ENCODE results near the gene HSD17B11.
"Not testable (repeated sequence)": the region's sequence is repeated elsewhere in the genome, so short reads cannot be mapped to it uniquely, and the experiment has no call there.

The HSD17B11 gene

DNA sequence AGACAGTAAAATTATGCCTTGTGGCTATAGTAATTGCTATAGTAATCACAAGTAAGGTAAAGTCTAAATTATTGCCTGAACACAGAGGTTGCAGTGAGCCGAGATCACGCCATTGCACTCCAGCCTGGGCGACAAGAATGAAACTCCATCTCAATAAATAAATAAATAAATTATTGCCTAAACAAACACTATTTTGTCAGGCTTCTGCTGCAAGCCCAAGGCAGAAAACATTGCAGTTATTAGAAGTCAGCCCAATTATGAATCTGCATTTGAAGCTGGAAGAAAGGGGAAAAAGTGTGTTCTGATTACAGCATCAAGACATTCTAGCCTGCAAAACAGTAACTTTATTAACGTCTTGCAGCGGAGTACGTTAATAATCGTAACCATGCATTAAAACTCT, 85.4 kb downstream of the HSD17B11 start:
- H3K4me3 ChIP-seq (ENCODE audit: low read depth, low read length), result no peak overlapping the region
- TF ChIP-seq, protein P1, sequence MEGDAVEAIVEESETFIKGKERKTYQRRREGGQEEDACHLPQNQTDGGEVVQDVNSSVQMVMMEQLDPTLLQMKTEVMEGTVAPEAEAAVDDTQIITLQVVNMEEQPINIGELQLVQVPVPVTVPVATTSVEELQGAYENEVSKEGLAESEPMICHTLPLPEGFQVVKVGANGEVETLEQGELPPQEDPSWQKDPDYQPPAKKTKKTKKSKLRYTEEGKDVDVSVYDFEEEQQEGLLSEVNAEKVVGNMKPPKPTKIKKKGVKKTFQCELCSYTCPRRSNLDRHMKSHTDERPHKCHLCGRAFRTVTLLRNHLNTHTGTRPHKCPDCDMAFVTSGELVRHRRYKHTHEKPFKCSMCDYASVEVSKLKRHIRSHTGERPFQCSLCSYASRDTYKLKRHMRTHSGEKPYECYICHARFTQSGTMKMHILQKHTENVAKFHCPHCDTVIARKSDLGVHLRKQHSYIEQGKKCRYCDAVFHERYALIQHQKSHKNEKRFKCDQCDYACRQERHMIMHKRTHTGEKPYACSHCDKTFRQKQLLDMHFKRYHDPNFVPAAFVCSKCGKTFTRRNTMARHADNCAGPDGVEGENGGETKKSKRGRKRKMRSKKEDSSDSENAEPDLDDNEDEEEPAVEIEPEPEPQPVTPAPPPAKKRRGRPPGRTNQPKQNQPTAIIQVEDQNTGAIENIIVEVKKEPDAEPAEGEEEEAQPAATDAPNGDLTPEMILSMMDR (IDR thresholded peaks at IDR 0.05; ENCODE audit: low read depth, low read length, missing control alignments), result no peak
- no peak for DNase-seq (ENCODE audit: low read depth)

GRCh38 chr4:87304745-87305432, 86.1 kb downstream of the HSD17B11 start:
- DNase-seq (ENCODE audit: low read depth), result no peak
- no peak overlapping the region for H3K4me3 ChIP-seq (ENCODE audit: low read depth, low read length)
- TF ChIP-seq, protein P1 (IDR thresholded peaks at IDR 0.05; ENCODE audit: low read depth, low read length, missing control alignments), result no peak

DNA sequence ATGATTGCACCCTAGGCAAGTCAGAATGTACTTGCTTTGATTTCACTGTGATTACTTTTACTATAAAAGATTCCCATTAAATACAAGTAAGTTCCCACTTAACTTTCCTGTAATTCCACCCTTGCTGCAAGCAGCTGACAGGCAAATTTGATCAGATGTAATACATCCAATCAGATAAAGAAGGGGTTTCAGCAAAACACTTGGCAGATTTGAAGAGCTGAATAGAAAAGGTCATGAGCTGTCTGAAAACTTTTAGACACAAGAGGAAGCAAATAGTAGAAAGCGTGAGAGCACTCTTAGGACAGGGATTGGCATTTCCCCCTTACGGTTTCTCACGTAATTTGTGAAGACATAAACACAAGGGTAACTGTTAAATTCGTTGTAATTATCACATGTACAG, 91.1 kb downstream of the HSD17B11 start:
- DNase-seq (ENCODE audit: low read depth), result no peak
- H3K4me3 ChIP-seq (ENCODE audit: low read depth, low read length), result no peak overlapping the region
- TF ChIP-seq, protein P1 (IDR thresholded peaks at IDR 0.05; ENCODE audit: low read depth, low read length, missing control alignments), result no peak

DNA sequence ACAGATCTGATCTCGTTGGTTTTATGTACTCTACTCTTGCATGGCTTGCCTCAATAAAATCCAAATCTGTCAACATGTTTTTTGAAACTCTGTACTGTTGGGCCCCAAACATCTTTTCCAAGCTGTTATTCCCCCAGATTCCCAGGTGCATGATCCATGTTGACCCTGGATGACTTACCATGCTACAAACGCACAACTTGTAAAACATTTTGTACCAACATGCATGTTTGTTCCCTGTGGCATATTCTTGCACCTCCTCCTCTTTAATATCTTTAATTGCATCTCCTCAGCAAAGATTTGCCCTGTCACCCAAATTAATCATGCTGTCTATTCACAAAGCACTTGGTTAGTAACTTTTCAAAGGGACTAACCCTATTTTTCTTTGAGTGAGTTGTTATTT, 92.6 kb downstream of the HSD17B11 start:
- TF ChIP-seq, protein P1 (IDR thresholded peaks at IDR 0.05; ENCODE audit: low read depth, low read length, missing control alignments), result no peak
- H3K4me3 ChIP-seq (ENCODE audit: low read depth, low read length), result no peak overlapping the region
- no peak for DNase-seq (ENCODE audit: low read depth)

GRCh38 chr4:87294911-87295310, 96.1 kb downstream of the HSD17B11 start:
- not testable (repeated sequence) for DNase-seq (ENCODE audit: low read depth)

GRCh38 chr4:87293889-87294288, 97.1 kb downstream of the HSD17B11 start:
- not testable (repeated sequence) for DNase-seq (ENCODE audit: low read depth); H3K4me3 ChIP-seq (ENCODE audit: low read depth, low read length)

More at GRCh38 chr4:87294911-87295310, 96.1 kb downstream of the HSD17B11 start:
- H3K4me3 ChIP-seq (ENCODE audit: low read depth, low read length), result not testable (repeated sequence)

- DNase-seq (ENCODE audit: low read depth), result no peak
- no peak overlapping the region for H3K4me3 ChIP-seq (ENCODE audit: low read depth, low read length)
- TF ChIP-seq, protein P1 (IDR thresholded peaks at IDR 0.05; ENCODE audit: low read depth, low read length, missing control alignments), result no peak
These were observed 104.0 kb downstream of the HSD17B11 start for GRCh38 chr4:87286970-87287369.
